22Rv1 (cell line): Measurements from ENCODE around the gene TPRG1L.

Experiments used
- CTCF ChIP-seq: fragments of 450-650 bp; IDR thresholded peaks from 2 replicates; pipeline ENCODE4 v1.5.1; 2017; ENCODE audit warnings: mild to moderate bottlenecking
- ZFX ChIP-seq: fragments of 450-650 bp; IDR thresholded peaks from 2 replicates; pipeline ENCODE4 v1.6.1; 2017; ENCODE audit warnings: antibody characterized with exemption, borderline replicate concordance

- TF ChIP-seq CTCF (no peak), ZFX (no peak)
Measured at GRCh38 chr1:3600354-3600753, 24.5 kb upstream of the TPRG1L start.
